GM19351 (cell line): ENCODE measurements around the gene POTEE.
"Not testable (repeated sequence)": the region's sequence is repeated elsewhere in the genome, so short reads cannot be mapped to it uniquely, and the experiment has no call there.

Experiments used
- ATAC-seq: cut with Tn5 transposase; IDR thresholded peaks from one replicate; pipeline ENCODE4 v1.9.1; 2021; ENCODE audit warnings: mild to moderate bottlenecking, moderate library complexity; ENCODE audit not compliant: unreplicated experiment

POTEE gene

DNA sequence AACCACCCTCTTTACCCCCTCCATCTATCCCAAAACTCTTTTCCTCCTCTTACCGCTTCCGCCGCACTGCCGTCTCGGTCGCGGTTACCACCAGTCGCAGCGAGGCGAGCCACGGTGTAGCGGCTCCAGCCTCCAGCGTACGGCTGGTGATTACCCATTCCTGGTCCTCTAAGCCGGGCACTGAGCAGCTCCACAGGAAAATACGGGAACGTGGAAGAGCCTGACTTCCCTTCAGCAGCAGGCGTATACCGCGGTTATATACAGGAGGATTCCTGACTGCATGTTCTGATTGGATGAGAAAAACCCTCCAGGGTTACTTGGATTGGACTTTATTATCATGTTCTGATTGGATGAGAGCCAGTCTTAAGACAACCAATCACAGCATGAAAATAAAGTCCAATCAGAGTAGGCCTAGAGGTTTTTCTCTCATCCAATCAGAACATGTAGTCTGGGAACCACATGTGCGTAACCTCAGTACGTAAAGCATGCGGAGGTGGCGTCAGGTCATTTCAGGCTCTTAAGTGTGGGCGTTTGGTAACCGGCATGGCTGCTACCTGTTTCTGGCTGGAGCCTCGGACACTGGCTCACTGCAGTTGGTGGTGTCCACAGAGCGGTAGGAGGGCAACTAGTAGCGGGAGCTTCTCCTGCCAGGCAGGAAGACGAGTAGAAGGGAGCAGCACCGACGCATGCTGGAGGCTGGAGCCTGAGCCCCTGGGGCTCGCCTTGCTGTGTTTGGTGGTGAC is at the start of gene POTEE:
Gene POTEE, plus strand, starts transcription at position 507 of the 743 bp plus-strand sequence. CDS start 8,867 bp downstream, outside the sequence.
- not testable (repeated sequence) for ATAC-seq

DNA sequence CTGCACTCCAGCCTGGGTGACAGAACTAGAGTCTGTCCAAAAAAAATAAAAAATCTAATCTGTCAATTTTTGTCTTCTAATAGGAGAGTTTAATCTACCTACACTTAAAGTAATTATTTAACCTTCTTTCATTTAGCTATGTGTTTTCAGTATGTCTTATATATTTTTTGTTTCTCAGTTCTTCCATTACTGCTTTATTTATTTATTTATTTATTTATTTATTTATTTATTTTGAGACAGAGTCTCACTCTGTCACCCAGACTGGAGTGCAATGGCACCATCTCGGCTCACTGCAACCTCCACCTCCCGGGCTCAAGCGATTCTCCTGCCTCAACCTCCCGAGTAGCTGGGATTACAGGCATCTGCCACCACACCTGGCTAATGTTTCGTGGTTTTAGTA is 43.8 kb upstream of the POTEE start:
- ATAC-seq: not testable (repeated sequence)

DNA sequence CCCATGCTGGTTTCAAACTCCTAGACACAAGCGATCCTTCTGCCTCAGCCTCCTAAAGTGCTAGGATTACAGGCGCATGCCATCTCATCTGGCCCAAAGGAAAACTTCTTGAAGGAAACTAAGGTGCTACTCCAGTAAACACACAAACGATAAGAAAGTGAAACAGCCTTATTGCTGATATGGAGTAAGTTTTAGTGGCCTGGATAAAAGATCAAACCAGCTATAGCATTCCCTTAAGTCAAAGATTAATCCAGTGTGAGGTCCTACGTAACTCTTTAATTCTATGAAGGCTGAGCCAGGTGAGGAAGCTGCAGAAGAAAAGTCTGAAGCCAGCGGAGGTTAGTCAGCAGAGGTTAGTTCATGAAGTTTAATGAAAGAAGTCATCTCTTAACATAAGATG is 40.8 kb upstream of the POTEE start:
- ATAC-seq: no peak

DNA sequence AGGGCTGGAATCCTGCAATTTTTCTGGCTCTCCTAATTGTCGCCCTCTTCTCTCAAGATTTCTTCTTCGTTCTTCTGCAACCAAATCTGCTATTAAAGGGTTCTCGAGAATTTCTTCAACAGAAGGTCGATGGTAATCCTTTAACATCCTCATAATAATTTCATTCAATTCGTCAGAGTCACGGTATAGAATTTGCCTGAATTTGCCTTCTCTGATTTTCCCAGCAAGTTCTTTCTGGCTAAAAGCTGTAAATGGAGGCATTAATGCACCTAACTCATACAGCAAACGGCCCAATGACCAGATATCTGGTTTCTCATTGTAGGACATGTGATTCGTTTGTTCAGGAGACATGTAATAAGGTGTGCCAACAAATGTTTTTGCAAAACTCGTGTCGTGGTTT is 31.3 kb upstream of the POTEE start:
- not testable (repeated sequence) for ATAC-seq

DNA sequence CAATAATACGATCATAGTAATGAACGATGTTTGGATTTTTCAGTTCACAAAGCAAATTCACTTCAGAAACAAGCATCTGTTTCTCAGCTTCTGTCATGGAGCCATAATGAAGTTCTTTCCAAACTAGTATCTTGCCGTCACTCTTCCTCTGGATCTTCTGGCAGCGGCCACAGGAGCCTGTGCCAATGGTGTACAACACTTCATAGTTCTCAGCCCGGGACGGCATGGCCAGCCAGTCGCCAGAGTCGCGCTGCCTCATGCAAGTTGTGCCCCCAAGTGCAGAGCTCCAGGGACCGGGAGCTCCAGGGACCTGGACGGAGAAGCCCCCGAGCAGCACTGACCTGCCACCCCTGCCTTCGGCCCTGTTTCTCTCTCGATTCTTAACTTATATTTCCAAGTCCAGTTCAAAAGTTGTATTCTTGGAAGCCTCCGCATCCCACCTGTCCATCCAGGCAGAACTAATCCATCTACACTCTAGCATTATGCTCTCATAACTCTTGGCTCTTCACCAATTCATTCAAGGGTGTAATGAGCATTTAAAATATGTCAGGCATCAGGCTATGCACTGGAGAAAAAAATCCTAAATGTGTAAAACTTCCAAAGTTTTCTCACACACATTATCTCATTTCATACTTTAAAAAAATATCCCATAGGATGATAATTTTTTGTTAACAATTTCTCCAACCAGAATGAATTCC is 30.5 kb upstream of the POTEE start:
- ATAC-seq: not testable (repeated sequence)

DNA sequence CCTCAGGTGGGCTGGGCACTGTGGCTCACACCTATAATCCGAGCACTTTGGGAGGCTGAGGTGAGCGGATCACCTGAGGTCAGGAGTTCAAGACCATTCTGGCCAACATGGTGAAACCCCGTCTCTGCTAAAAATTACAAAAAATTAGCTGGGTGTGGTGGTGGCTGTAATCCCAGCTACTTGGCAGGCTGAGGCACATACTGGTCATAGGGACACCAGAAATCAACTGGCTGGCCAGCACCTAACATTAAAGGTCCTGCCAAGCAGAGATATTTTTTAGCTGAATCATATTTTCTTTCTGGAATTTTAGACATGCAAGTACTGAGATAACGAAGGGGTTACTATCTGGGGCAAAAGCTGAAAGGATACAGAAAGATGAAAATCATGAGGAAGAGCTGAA is 27.9 kb upstream of the POTEE start:
- ATAC-seq: not testable (repeated sequence)

DNA sequence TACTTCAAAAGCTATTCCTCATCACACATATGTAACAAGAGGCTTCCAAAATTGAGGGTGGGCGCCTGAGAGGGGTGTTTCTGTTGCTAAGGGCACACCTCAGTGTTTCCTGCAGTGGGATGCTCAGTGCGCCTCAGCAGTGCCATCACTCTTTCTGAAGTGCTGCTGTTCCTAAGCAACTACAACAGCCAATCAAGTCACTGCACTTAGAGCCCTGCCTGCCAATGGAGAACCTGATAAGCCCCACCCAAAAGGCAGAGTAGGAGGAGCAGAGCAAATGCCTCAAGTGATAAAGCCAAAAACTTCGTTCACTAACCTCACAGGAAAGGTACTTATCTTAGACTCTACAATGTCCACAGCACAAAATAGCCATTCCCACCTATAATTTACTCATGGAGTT is 15.9 kb upstream of the POTEE start:
- not testable (repeated sequence) for ATAC-seq

DNA sequence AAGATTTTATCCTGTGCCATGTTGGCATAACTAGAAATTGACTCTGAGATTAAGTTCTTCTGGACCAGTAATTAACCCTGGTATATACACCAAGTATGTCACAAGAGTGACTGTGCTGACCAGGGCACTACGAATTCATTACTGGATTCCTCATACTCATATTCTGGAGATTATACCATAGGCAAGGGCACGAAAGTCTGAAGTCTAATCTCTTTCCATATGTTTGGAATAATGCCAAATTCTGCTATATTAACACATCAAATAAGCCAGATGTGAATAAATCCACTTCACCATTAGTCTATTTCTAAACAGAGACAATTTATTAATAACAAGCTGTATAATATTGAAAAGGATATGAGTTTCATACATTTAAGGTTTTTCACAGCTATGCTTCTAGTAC is 13.2 kb upstream of the POTEE start:
- not testable (repeated sequence) for ATAC-seq

DNA sequence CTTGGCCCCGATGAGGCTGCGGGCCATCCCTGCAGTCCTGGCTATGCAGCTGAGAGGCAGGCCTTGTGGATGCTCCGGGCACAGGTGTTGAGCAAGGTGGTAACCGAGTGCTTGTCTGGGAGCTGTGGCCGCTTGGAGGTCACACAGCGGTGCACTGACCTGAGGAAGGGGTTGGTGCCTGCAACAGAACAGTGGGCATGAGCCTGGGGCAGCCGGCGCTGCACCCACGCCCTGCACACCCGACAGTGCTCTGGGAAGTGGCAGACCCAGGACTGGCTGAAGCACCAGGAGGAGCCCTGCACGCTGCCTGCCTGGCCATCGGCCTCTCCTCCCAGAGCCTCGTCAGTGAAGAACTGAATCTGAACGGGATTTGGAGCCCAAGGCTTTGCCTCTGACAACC is 8.2 kb upstream of the POTEE start:
- ATAC-seq: no peak

DNA sequence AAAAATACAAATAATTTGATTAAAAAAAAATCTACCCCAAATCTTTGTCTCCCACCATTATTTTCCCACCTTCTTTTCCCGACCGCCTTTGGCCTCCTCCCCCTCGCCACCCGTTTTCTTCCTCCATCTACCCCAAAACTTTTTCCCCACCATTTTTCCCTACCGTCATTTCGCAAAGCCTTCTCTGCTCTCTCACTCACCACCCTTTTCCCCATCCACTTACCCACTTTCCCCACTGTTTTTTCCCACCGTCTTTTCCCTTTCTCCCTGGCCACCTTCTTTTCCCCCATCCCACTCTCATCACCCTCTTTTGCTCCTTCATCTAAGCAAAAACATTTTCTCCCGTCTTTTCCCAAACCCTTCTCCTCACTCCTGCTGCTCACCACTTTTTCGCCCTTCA is 1.5 kb upstream of the POTEE start:
- not testable (repeated sequence) for ATAC-seq

DNA sequence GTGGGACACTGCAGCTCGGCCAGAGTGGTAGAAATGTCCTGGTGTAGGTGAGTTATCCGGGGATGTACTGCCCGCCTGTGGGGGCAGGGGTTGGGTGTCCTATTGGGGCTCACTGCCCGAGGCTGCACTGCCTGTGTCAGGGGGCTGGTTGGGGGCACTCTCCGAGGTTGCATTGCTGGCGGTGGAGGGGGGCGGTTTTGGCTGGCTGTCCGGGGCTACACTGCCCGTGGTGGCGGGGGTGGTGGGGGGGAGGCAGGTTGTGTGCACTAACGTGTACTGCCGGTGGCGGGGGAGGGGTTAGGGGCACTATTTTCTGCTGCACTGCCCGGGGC is 403 bp downstream of the POTEE start:
- not testable (repeated sequence) for ATAC-seq

DNA sequence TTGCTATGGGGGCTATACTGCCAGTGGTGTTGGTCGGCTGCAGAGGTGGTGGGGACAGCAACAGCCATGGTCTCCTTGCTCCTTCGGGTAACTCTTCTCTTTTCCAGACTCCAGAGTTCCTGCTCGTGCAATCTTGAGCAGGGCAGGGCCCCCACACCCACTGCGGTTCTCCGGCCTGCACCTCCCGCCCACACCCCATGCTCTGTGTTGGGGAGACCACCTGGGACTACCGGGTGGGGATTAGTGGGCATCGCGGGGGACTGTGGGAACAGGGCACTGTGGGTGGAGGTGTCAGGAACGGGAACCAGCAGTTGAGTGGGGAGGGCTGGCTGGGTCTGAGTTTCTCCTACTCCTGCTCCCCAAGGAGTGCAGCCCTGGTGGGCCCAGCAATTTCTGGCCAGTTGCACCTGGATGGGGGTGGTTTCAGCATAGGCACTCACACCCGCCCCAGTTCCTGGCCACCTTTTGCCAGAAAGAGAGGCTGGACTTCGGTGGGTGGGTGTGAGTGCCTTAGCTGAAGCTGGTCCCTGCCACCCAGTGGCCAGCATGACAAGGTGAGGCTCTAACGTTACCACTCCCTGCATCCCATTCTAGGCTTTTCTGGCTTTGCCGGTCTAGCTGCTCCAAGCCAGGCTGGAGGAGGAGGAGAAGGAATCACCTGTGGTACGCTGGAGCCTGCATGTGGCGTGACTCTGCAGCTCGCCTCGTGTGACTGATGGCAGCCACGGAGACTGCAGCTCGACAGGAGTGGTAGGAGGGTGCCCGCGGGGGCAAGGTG is 1.3 kb downstream of the POTEE start:
- ATAC-seq: not testable (repeated sequence)

DNA sequence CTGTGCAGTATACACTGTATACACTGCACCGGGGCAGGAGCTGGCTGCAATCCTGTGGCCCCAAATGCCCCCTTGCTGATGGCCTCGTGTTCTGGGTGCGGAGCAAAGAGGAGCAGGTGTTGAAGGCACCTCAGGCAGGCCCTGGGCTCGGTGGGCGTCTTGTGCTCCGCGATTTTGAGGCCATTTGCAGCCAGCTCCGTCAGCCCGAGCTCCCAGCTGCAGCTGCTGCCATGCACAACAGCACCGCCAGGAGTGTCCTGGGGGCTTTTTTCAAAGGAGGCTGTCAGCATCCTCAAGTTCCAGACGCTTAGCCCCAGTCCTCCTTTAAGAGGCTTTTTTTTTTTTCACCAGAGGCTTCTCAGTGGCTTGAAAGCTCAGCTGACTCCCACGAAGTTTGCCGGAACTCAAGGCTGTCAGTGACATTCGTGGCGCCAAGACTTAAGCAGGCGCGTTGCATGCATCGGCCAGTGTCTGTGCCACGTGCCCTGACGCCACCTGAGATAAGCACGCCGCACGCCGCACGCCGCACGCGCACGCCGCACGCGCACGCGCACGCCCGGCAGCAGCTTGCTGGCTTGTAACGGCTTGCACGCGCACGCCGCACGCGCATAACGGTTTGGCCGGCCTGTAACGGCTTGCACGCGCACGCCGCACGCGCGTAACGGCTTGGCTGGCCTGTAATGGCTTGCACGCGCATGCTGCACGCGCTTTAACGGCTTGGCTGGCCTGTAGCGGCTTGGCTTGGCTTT is 8.1 kb downstream of the POTEE start:
- not testable (repeated sequence) for ATAC-seq

DNA sequence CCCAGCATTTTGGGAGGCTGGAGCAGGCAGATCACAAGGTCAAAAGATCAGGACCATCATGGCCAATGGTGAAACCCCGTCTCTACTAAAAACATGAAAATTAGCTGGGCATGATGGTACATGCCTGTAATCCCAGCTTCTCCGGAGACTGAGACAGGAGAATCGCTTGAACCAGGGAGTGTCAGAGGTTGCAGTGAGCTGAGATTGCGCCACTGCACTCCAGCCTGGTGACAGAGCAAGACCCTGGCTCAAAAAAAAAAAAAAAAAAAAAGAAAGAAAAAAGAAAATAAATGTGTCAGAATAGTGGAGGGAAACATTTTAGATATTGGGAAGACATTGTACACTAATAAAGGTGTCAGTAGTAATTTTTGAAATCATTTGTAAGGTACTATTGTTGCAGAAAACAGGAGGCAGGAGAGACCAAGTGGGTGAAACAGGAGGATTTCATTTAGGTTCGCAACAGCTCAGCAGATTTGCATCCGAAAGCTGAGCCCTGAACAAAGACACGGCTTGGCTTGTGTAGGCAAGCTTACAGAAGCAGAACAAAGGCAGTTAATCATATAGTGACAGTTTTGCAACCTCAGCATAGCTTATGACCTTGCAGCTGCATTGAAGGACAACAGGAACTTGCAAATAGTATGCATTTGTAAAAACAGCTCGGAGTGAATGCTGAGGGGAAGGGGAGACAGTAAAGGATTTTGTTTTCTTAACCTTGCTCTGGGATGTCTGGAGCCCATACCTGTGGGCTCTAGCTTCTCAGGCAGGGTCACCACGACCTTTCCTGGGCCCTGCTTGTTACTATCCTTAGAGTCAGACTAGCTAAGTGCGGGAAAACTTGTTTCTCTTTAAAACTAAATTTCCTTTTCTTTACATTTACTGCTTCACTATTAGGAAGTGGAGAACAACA is 26.5 kb downstream of the POTEE start:
- not testable (repeated sequence) for ATAC-seq
